ENCODE data around the gene ODF4.

The ODF4 gene

GRCh38 chr17:8383143-8383822, 43.6 kb downstream of the ODF4 start, which contains the start of gene RPL26 (continued):
- TF ChIP-seq ZBTB10 (tag by site-specific recombination; IDR thresholded peaks at IDR 0.05) = peak; percentile 77
- peak; percentile 87 for TF ChIP-seq SP7 (tag by site-specific recombination; IDR thresholded peaks at IDR 0.05)
- no peak for TF ChIP-seq ZNF548 (tag by site-specific recombination; IDR thresholded peaks at IDR 0.05)
- TF ChIP-seq ZNF23 (tag by site-specific recombination; IDR thresholded peaks at IDR 0.05; ENCODE audit: borderline replicate concordance) = no peak
- peak; percentile 72; the same call in 1 of the 2 replicates for TF ChIP-seq ZBTB20 (tag by site-specific recombination; IDR thresholded peaks at IDR 0.05)
- 0 out of 2 replicates have a peak, but pooled peaks have one; percentile 64 for TF ChIP-seq ZNF600 (tag by site-specific recombination; IDR thresholded peaks at IDR 0.05)
- TF ChIP-seq ZNF214 (tag by site-specific recombination; IDR thresholded peaks at IDR 0.05; ENCODE audit: borderline replicate concordance) = no peak
- no peak for TF ChIP-seq ZNF16 (tag by site-specific recombination; IDR thresholded peaks at IDR 0.05; ENCODE audit: low read depth)
- TF ChIP-seq YY2 (tag by site-specific recombination; IDR thresholded peaks at IDR 0.05) = peak; percentile 71; the same call in 1 of the 2 replicates
- TF ChIP-seq ZNF148 (tag by site-specific recombination; IDR thresholded peaks at IDR 0.05; ENCODE audit: borderline replicate concordance) = no peak
- TF ChIP-seq SP2 (tag by site-specific recombination; IDR thresholded peaks at IDR 0.05) = peak; percentile 63
- TF ChIP-seq ZFP37 (tag by site-specific recombination; IDR thresholded peaks at IDR 0.05) = no peak
- TF ChIP-seq, protein P1, sequence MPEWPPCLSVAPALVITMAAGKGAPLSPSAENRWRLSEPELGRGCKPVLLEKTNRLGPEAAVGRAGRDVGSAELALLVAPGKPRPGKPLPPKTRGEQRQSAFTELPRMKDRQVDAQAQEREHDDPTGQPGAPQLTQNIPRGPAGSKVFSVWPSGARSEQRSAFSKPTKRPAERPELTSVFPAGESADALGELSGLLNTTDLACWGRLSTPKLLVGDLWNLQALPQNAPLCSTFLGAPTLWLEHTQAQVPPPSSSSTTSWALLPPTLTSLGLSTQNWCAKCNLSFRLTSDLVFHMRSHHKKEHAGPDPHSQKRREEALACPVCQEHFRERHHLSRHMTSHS (tag by site-specific recombination; IDR thresholded peaks at IDR 0.05) = no peak
- TF ChIP-seq KLF1 (tag by site-specific recombination; IDR thresholded peaks at IDR 0.05) = peak; percentile 98
- TF ChIP-seq ZNF518A (tag by site-specific recombination; conservative IDR thresholded peaks at IDR 0.05; ENCODE audit: low read depth) = peak; percentile 84
- peak; percentile 82; the same call in 1 of the 2 replicates for TF ChIP-seq ZNF391 (tag by site-specific recombination; IDR thresholded peaks at IDR 0.05; ENCODE audit: borderline replicate concordance, low read depth)
- no peak for TF ChIP-seq ZNF221 (tag by site-specific recombination; IDR thresholded peaks at IDR 0.05; ENCODE audit: borderline replicate concordance)
- no peak for TF ChIP-seq ZNF138 (tag by site-specific recombination; IDR thresholded peaks at IDR 0.05; ENCODE audit: borderline replicate concordance)
- TF ChIP-seq OSR2 (tag by site-specific recombination; IDR thresholded peaks at IDR 0.05) = no peak
- TF ChIP-seq ZNF18 (tag by site-specific recombination; IDR thresholded peaks at IDR 0.05) = no peak
- 0 out of 2 replicates have a peak, but pooled peaks have one; percentile 42 for TF ChIP-seq BCL11A (tag by site-specific recombination; IDR thresholded peaks at IDR 0.05; ENCODE audit: low read depth)
- peak; percentile 33; the same call in 1 of the 2 replicates for TF ChIP-seq ZNF341 (tag by site-specific recombination; IDR thresholded peaks at IDR 0.05; ENCODE audit: low read depth)
- TF ChIP-seq, protein P2, sequence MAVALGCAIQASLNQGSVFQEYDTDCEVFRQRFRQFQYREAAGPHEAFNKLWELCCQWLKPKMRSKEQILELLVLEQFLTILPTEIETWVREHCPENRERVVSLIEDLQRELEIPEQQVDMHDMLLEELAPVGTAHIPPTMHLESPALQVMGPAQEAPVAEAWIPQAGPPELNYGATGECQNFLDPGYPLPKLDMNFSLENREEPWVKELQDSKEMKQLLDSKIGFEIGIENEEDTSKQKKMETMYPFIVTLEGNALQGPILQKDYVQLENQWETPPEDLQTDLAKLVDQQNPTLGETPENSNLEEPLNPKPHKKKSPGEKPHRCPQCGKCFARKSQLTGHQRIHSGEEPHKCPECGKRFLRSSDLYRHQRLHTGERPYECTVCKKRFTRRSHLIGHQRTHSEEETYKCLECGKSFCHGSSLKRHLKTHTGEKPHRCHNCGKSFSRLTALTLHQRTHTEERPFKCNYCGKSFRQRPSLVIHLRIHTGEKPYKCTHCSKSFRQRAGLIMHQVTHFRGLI (tag by site-specific recombination; IDR thresholded peaks at IDR 0.05) = 0 out of 2 replicates have a peak, but pooled peaks have one; percentile 62
- TF ChIP-seq KLF7 (tag by site-specific recombination; IDR thresholded peaks at IDR 0.05; ENCODE audit: borderline replicate concordance) = peak; percentile 27; the same call in 1 of the 2 replicates

Data from HEK293 (cell line).